Measurements from ENCODE around the gene SCARB1. TPM values are rescaled to one million over a fixed set of nuclear protein-coding genes. Genes with fewer than 3 reads are reported as not detected.
A peak's percentile ranks its signal among the peaks of the same experiment; 100 is the strongest.
"Not testable (repeated sequence)": the region's sequence is repeated elsewhere in the genome, so short reads cannot be mapped to it uniquely, and the experiment has no call there.

SCARB1 gene
- polyA plus RNA-seq (2013, experiment 1 of 4), result 18.1 TPM
- polyA plus RNA-seq (2013, experiment 2 of 4), result 14.9 TPM
- polyA plus RNA-seq (2013, experiment 3 of 4), result 12.5 TPM
- polyA plus RNA-seq (2013, experiment 4 of 4), result 11.5 TPM

- Histone ChIP-seq H3K36me3 (ENCODE audit: control insufficient read depth, insufficient read depth, low read length) (no peaks in the 10 kb centered on the region), H3K27me3 (ENCODE audit: control insufficient read depth, insufficient read depth, low read length, poor library complexity, severe bottlenecking) (peaks cover 14% of the 10 kb centered on the region), H3K27ac (ENCODE audit: insufficient read depth, low read depth, low read length, poor library complexity, severe bottlenecking) (no peak within 1 kb of the TSS), H3K4me3 (ENCODE audit: insufficient read depth, low read depth, low read length) (peak within 1 kb of the TSS; percentile 63), H3K9me3 (ENCODE audit: control insufficient read depth, low read length) (no peaks in the 10 kb centered on the region), H3K4me1 (ENCODE audit: control insufficient read depth, insufficient read depth, low read length) (peaks cover 5% of the 10 kb centered on the region)
- 1% methylated on average over 89 of the region's 89 CpGs for WGBS, 2 experiments
Observed at GRCh38 chr12:124863416-124864325, at the start of gene SCARB1. Gene SCARB1, minus strand, starts transcription at chr12:124863864. Its CDS starts 144 bp downstream, at chr12:124863720.

GRCh38 chr12:124912529-124913287 lies 49.0 kb upstream of the SCARB1 start:
- Histone ChIP-seq H3K4me1 (ENCODE audit: control insufficient read depth, insufficient read depth, low read length) (peaks cover 43% of the 10 kb centered on the region), H3K4me3 (ENCODE audit: insufficient read depth, low read depth, low read length) (peak overlapping the region; percentile 78), H3K27me3 (ENCODE audit: control insufficient read depth, insufficient read depth, low read length, poor library complexity, severe bottlenecking) (peaks cover 15% of the 10 kb centered on the region), H3K36me3 (ENCODE audit: control insufficient read depth, insufficient read depth, low read length) (peaks cover 29% of the 10 kb centered on the region)
- H3K9me3 ChIP-seq (ENCODE audit: control insufficient read depth, low read length); H3K27ac ChIP-seq (ENCODE audit: insufficient read depth, low read depth, low read length, poor library complexity, severe bottlenecking): not testable (repeated sequence)
- WGBS, 2 experiments, result 94 to 96% methylated on average over 15 to 17 of the region's 21 CpGs

- not testable (repeated sequence) for H3K27ac ChIP-seq (ENCODE audit: insufficient read depth, low read depth, low read length, poor library complexity, severe bottlenecking); H3K4me3 ChIP-seq (ENCODE audit: insufficient read depth, low read depth, low read length); H3K9me3 ChIP-seq (ENCODE audit: control insufficient read depth, low read length)
- 90 to 99% methylated on average over 4 to 6 of the region's 6 CpGs for WGBS, 2 experiments
- Histone ChIP-seq H3K4me1 (ENCODE audit: control insufficient read depth, insufficient read depth, low read length) (peaks cover 34% of the 10 kb centered on the region), H3K36me3 (ENCODE audit: control insufficient read depth, insufficient read depth, low read length) (peaks cover 29% of the 10 kb centered on the region), H3K27me3 (ENCODE audit: control insufficient read depth, insufficient read depth, low read length, poor library complexity, severe bottlenecking) (peaks cover 15% of the 10 kb centered on the region)
Observed at GRCh38 chr12:124911521-124911920, 47.9 kb upstream of the SCARB1 start.

- peaks cover 15% of the 10 kb centered on the region for H3K27me3 ChIP-seq (ENCODE audit: control insufficient read depth, insufficient read depth, low read length, poor library complexity, severe bottlenecking)
- H3K4me1 ChIP-seq (ENCODE audit: control insufficient read depth, insufficient read depth, low read length), result peaks cover 28% of the 10 kb centered on the region
- WGBS, 2 experiments, result 92 to 93% methylated on average over 9 of the region's 9 CpGs
- no peak overlapping the region for H3K4me3 ChIP-seq (ENCODE audit: insufficient read depth, low read depth, low read length)
- H3K9me3 ChIP-seq (ENCODE audit: control insufficient read depth, low read length), result no peaks in the 10 kb centered on the region
- peaks cover 29% of the 10 kb centered on the region for H3K36me3 ChIP-seq (ENCODE audit: control insufficient read depth, insufficient read depth, low read length)
- H3K27ac ChIP-seq (ENCODE audit: insufficient read depth, low read depth, low read length, poor library complexity, severe bottlenecking), result no peak overlapping the region
Observed at GRCh38 chr12:124910561-124911478, 47.2 kb upstream of the SCARB1 start.

GRCh38 chr12:124909831-124910560 lies 46.3 kb upstream of the SCARB1 start:
- no peak overlapping the region for H3K4me3 ChIP-seq (ENCODE audit: insufficient read depth, low read depth, low read length)
- H3K27me3 ChIP-seq (ENCODE audit: control insufficient read depth, insufficient read depth, low read length, poor library complexity, severe bottlenecking), result peaks cover 15% of the 10 kb centered on the region
- H3K27ac ChIP-seq (ENCODE audit: insufficient read depth, low read depth, low read length, poor library complexity, severe bottlenecking), result no peak overlapping the region
- H3K36me3 ChIP-seq (ENCODE audit: control insufficient read depth, insufficient read depth, low read length), result peaks cover 29% of the 10 kb centered on the region
- no peaks in the 10 kb centered on the region for H3K9me3 ChIP-seq (ENCODE audit: control insufficient read depth, low read length)
- peaks cover 21% of the 10 kb centered on the region for H3K4me1 ChIP-seq (ENCODE audit: control insufficient read depth, insufficient read depth, low read length)
- 83 to 89% methylated on average over 8 of the region's 8 CpGs for WGBS, 2 experiments

- no peak overlapping the region for H3K27ac ChIP-seq (ENCODE audit: insufficient read depth, low read depth, low read length, poor library complexity, severe bottlenecking)
- H3K36me3 ChIP-seq (ENCODE audit: control insufficient read depth, insufficient read depth, low read length), result peaks cover 14% of the 10 kb centered on the region
- H3K4me1 ChIP-seq (ENCODE audit: control insufficient read depth, insufficient read depth, low read length), result peaks cover 5% of the 10 kb centered on the region
- no peaks in the 10 kb centered on the region for H3K27me3 ChIP-seq (ENCODE audit: control insufficient read depth, insufficient read depth, low read length, poor library complexity, severe bottlenecking)
- H3K9me3 ChIP-seq (ENCODE audit: control insufficient read depth, low read length), result no peaks in the 10 kb centered on the region
- no peak overlapping the region for H3K4me3 ChIP-seq (ENCODE audit: insufficient read depth, low read depth, low read length)
- 0% methylated on average over 2 of the region's 2 CpGs for WGBS, 2 experiments
Observed at GRCh38 chr12:124906606-124907261, 43.1 kb upstream of the SCARB1 start.

DNA sequence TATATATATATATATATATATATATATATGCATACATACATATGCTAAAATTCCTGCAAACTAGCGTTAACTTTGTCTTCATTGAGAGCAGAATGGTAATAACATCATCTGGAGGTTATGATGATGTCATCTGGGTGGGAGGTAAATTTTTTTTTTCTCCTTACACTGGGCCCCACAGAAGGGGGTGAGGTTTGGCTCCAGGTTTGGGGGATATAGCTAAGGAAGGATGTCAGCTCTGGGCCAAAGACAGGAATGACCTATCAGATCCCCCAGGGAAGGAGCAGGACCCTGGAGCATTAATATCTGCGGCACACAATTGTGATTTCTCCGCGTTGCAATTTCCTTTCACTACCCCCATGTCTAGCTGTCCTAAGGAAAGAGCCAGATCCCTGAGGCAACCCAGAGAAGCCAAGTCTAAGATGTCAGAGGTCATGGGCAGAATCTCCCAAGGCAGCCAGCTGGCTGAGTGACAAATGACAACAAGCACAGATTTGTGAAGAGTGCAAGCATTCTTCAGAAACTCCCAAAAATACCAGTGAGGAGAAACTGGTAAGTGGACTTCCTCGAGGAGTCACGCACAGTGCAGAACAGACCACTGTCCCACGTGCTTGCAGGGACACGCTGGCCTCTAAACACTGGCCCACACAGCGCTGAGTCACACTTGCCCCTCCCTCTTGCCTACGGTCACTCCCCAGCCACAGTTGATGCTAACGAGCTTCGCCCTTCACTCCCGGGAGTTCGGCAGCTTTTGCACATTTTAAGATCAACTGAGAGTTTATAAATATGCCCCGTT lies 40.8 kb upstream of the SCARB1 start:
- H3K27ac ChIP-seq (ENCODE audit: insufficient read depth, low read depth, low read length, poor library complexity, severe bottlenecking), result no peak overlapping the region
- H3K4me3 ChIP-seq (ENCODE audit: insufficient read depth, low read depth, low read length), result no peak overlapping the region
- no peaks in the 10 kb centered on the region for H3K36me3 ChIP-seq (ENCODE audit: control insufficient read depth, insufficient read depth, low read length)
- H3K4me1 ChIP-seq (ENCODE audit: control insufficient read depth, insufficient read depth, low read length), result no peaks in the 10 kb centered on the region
- H3K27me3 ChIP-seq (ENCODE audit: control insufficient read depth, insufficient read depth, low read length, poor library complexity, severe bottlenecking), result no peaks in the 10 kb centered on the region
- H3K9me3 ChIP-seq (ENCODE audit: control insufficient read depth, low read length), result no peaks in the 10 kb centered on the region
- 52 to 55% methylated on average over 14 to 15 of the region's 15 CpGs for WGBS, 2 experiments

DNA sequence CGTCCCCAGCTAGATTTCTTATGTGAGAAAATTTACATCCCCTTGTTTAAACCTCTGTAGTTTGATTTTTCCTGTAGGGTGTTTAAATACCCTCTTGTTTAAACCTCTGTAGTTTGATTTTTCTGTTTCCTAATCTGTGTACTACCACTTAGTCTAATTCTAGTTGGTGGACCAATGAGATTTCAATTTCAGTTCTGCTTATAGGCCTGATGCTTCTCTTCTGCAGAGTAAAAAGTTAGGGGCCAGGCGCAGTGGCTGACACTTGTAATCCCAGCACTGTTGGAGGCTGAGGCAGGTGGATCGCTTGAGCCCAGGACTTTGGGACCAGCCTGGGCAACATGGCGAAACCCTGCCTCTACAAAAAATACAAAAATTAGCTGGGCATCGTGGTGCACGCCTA lies 39.3 kb upstream of the SCARB1 start:
- no peak overlapping the region for H3K4me3 ChIP-seq (ENCODE audit: insufficient read depth, low read depth, low read length)
- 87 to 97% methylated on average over 6 of the region's 6 CpGs for WGBS, 2 experiments
- H3K4me1 ChIP-seq (ENCODE audit: control insufficient read depth, insufficient read depth, low read length), result no peaks in the 10 kb centered on the region
- H3K27ac ChIP-seq (ENCODE audit: insufficient read depth, low read depth, low read length, poor library complexity, severe bottlenecking), result no peak overlapping the region
- H3K36me3 ChIP-seq (ENCODE audit: control insufficient read depth, insufficient read depth, low read length), result no peaks in the 10 kb centered on the region
- H3K9me3 ChIP-seq (ENCODE audit: control insufficient read depth, low read length), result no peaks in the 10 kb centered on the region
- H3K27me3 ChIP-seq (ENCODE audit: control insufficient read depth, insufficient read depth, low read length, poor library complexity, severe bottlenecking), result no peaks in the 10 kb centered on the region
